ENCODE data around the gene LRIG1. TPM values are rescaled to one million over a fixed set of nuclear protein-coding genes. Genes with fewer than 3 reads are reported as not detected.

LRIG1 gene
- total and polyA plus RNA-seq, 2 donors (not counting 1 experiment from before 2014, with no cell fraction given), result 27.9 to 104 TPM

GRCh38 chr3:66492071-66492470 lies 8.8 kb downstream of the LRIG1 start:
- no peaks in the 10 kb centered on the region for H4K20me1 ChIP-seq (ENCODE audit: control insufficient read depth, extremely low read depth, insufficient read depth, low read length)
- no peak for TF ChIP-seq CTCF (conservative IDR thresholded peaks at IDR 0.05 in 1 of 2, IDR thresholded peaks at IDR 0.05 in 1 of 2; ENCODE audit: low read depth in 1 of 2, low read length in 2 of 2)
- TF ChIP-seq EZH2 (IDR thresholded peaks at IDR 0.05; ENCODE audit: low read length, missing control alignments), result no peak
- H3K9ac ChIP-seq (ENCODE audit: insufficient read depth, low read length), result no peak overlapping the region
- no peak for DNase-seq (ENCODE audit: low read depth in 2 of 2)
- H3K4me1 ChIP-seq (ENCODE audit: control insufficient read depth, extremely low read depth, insufficient read depth, low read length), result peaks cover 12% of the 10 kb centered on the region
- no peak overlapping the region for H3K4me2 ChIP-seq (ENCODE audit: extremely low read depth, insufficient read depth, low read length)
- no peak overlapping the region for H2AFZ ChIP-seq (ENCODE audit: low read length)
- H3K79me2 ChIP-seq (ENCODE audit: control insufficient read depth, insufficient read depth, low read length), result peaks cover 36% of the 10 kb centered on the region
- H3K27ac ChIP-seq (ENCODE audit: insufficient read depth, low read length), result no peak overlapping the region
- no peak overlapping the region for H3K4me3 ChIP-seq (replicated peaks in 1 of 4; ENCODE audit: control extremely low read depth in 1 of 4, insufficient read depth in 1 of 4, low read depth in 3 of 4, low read length in 4 of 4)
- no peaks in the 10 kb centered on the region for H3K36me3 ChIP-seq (ENCODE audit: control insufficient read depth, insufficient read depth, low read length)
- no peaks in the 10 kb centered on the region for H3K9me3 ChIP-seq (ENCODE audit: control insufficient read depth, insufficient read depth, low read depth, low read length)
- H3K27me3 ChIP-seq (ENCODE audit: control insufficient read depth, insufficient read depth, low read length), result no peaks in the 10 kb centered on the region

GRCh38 chr3:66490984-66491383 lies 9.8 kb downstream of the LRIG1 start:
- H3K4me1 ChIP-seq (ENCODE audit: control insufficient read depth, extremely low read depth, insufficient read depth, low read length), result peaks cover 16% of the 10 kb centered on the region
- H4K20me1 ChIP-seq (ENCODE audit: control insufficient read depth, extremely low read depth, insufficient read depth, low read length), result no peaks in the 10 kb centered on the region
- no peak overlapping the region for H3K9ac ChIP-seq (ENCODE audit: insufficient read depth, low read length)
- H3K4me3 ChIP-seq (replicated peaks in 1 of 4; ENCODE audit: control extremely low read depth in 1 of 4, insufficient read depth in 1 of 4, low read depth in 3 of 4, low read length in 4 of 4), result peak overlapping the region in 2 of 4 experiments; percentile 15 to 29
- H2AFZ ChIP-seq (ENCODE audit: low read length), result no peak overlapping the region
- DNase-seq (ENCODE audit: low read depth in 2 of 2), result peak; percentile 51 to 77
- TF ChIP-seq EZH2 (IDR thresholded peaks at IDR 0.05; ENCODE audit: low read length, missing control alignments), result no peak
- no peak for TF ChIP-seq CTCF (conservative IDR thresholded peaks at IDR 0.05 in 1 of 2, IDR thresholded peaks at IDR 0.05 in 1 of 2; ENCODE audit: low read depth in 1 of 2, low read length in 2 of 2)
- peak overlapping the region; percentile 20 for H3K4me2 ChIP-seq (ENCODE audit: extremely low read depth, insufficient read depth, low read length)
- H3K27me3 ChIP-seq (ENCODE audit: control insufficient read depth, insufficient read depth, low read length), result no peaks in the 10 kb centered on the region
- peak overlapping the region; percentile 14 for H3K27ac ChIP-seq (ENCODE audit: insufficient read depth, low read length)
- no peaks in the 10 kb centered on the region for H3K36me3 ChIP-seq (ENCODE audit: control insufficient read depth, insufficient read depth, low read length)
- H3K9me3 ChIP-seq (ENCODE audit: control insufficient read depth, insufficient read depth, low read depth, low read length), result no peaks in the 10 kb centered on the region
- peaks cover 33% of the 10 kb centered on the region for H3K79me2 ChIP-seq (ENCODE audit: control insufficient read depth, insufficient read depth, low read length)

- TF ChIP-seq CTCF (conservative IDR thresholded peaks at IDR 0.05 in 1 of 2, IDR thresholded peaks at IDR 0.05 in 1 of 2; ENCODE audit: low read depth in 1 of 2, low read length in 2 of 2), result no peak
- no peak for TF ChIP-seq EZH2 (IDR thresholded peaks at IDR 0.05; ENCODE audit: low read length, missing control alignments)
- Histone ChIP-seq H3K4me1 (ENCODE audit: control insufficient read depth, extremely low read depth, insufficient read depth, low read length) (peaks cover 22% of the 10 kb centered on the region), H3K9me3 (ENCODE audit: control insufficient read depth, insufficient read depth, low read depth, low read length) (no peaks in the 10 kb centered on the region), H3K79me2 (ENCODE audit: control insufficient read depth, insufficient read depth, low read length) (peaks cover 31% of the 10 kb centered on the region), H3K27me3 (ENCODE audit: control insufficient read depth, insufficient read depth, low read length) (no peaks in the 10 kb centered on the region), H3K27ac (ENCODE audit: insufficient read depth, low read length) (peak overlapping the region; percentile 27), H4K20me1 (ENCODE audit: control insufficient read depth, extremely low read depth, insufficient read depth, low read length) (no peaks in the 10 kb centered on the region), H3K36me3 (ENCODE audit: control insufficient read depth, insufficient read depth, low read length) (no peaks in the 10 kb centered on the region), H3K9ac (ENCODE audit: insufficient read depth, low read length) (no peak overlapping the region), H3K4me3 (replicated peaks in 1 of 4; ENCODE audit: control extremely low read depth in 1 of 4, insufficient read depth in 1 of 4, low read depth in 3 of 4, low read length in 4 of 4) (peak overlapping the region in 3 of 4 experiments; percentile 2 to 29 (median 15)), H2AFZ (ENCODE audit: low read length) (no peak overlapping the region), H3K4me2 (ENCODE audit: extremely low read depth, insufficient read depth, low read length) (peak overlapping the region; percentile 20)
- peak; percentile 70 to 91 for DNase-seq (ENCODE audit: low read depth in 2 of 2)
These were observed 10.6 kb downstream of the LRIG1 start for GRCh38 chr3:66490214-66490613.
